ENCODE data around the gene CEP70.

CEP70 gene

GRCh38 chr3:138476526-138476925 lies 117.5 kb downstream of the CEP70 start:
- no peaks in the 10 kb centered on the region for H3K36me3 Mint-ChIP-seq (ENCODE audit: low read depth)
- H3K27ac Mint-ChIP-seq: no peak overlapping the region
- H3K4me1 Mint-ChIP-seq (ENCODE audit: low read depth): no peaks in the 10 kb centered on the region
- peaks cover 9% of the 10 kb centered on the region for H3K27me3 Mint-ChIP-seq (ENCODE audit: low read depth)
- no peaks in the 10 kb centered on the region for H3K9me3 Mint-ChIP-seq
- no peak overlapping the region for H3K4me3 Mint-ChIP-seq

DNA sequence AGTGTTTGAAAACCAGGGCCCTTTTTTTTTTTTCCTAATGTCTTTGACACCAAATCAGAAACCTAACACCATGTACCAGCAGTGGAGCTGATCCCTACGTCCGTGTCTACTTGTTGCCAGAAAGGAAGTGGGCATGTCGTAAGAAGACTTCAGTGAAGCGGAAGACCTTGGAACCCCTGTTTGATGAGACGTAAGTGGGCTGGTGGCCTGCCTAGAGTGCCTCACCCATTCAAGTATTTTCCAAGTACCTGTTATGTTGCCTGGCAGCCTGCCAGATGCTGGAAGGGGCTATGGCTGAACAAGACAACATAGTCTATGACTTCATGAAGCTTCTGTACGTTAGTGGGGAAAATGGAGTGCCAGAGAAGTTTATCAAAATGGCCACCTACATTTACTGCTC lies 119.9 kb downstream of the CEP70 start:
- H3K27ac Mint-ChIP-seq: no peak overlapping the region
- H3K4me3 Mint-ChIP-seq: no peak overlapping the region
- H3K27me3 Mint-ChIP-seq (ENCODE audit: low read depth): peaks cover 9% of the 10 kb centered on the region
- no peaks in the 10 kb centered on the region for H3K9me3 Mint-ChIP-seq
- no peaks in the 10 kb centered on the region for H3K4me1 Mint-ChIP-seq (ENCODE audit: low read depth)
- H3K36me3 Mint-ChIP-seq (ENCODE audit: low read depth): no peaks in the 10 kb centered on the region

DNA sequence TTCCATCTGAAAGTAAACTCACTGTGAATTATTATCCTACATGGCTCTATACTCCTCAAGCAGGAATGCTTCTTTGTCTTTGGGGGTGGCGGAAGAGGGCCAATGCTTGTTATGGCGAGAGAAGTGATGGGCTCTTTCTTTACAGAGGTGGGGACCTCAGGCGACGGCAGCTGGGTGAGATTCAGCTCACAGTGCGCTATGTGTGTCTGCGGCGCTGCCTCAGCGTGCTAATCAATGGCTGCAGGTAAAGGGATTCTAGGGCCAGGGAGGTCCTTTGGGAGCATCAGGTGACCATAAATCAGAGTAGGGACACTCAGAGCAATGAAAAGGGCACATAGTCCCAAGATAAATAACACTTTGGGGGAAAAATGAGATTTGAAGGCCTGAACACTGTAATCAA lies 120.7 kb downstream of the CEP70 start:
- H3K36me3 Mint-ChIP-seq (ENCODE audit: low read depth): no peaks in the 10 kb centered on the region
- H3K27me3 Mint-ChIP-seq (ENCODE audit: low read depth): peaks cover 9% of the 10 kb centered on the region
- H3K9me3 Mint-ChIP-seq: no peaks in the 10 kb centered on the region
- H3K4me3 Mint-ChIP-seq: no peak overlapping the region
- no peak overlapping the region for H3K27ac Mint-ChIP-seq
- H3K4me1 Mint-ChIP-seq (ENCODE audit: low read depth): no peaks in the 10 kb centered on the region

DNA sequence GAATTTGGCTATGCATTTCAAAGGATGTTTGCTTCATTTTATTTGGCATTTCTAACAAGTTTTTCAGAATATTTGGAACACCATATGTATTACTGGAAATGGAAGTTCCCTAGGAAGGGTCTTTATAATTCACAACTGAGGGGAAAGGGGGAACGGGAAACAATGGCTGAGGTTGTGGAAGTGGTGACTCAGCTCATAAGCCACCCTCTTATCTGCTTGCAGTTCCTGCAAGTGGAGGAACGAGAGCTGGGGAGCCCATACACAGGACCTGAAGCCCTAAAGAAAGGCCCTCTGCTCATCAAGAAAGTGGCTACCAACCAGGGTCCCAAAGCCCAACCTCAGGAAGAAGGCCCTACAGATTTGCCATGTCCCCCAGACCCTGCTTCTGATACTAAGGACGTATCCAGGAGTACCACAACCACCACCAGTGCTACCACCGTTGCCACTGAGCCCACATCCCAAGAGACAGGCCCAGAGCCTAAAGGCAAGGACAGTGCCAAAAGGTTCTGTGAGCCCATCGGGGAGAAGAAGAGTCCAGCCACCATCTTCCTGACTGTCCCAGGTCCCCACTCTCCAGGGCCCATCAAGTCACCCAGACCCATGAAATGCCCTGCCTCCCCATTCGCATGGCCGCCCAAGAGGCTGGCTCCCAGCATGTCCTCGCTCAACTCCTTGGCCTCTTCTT lies 121.8 kb downstream of the CEP70 start:
- Mint-ChIP-seq H3K4me1 (ENCODE audit: low read depth) (no peaks in the 10 kb centered on the region), H3K4me3 (no peak overlapping the region), H3K36me3 (ENCODE audit: low read depth) (no peaks in the 10 kb centered on the region), H3K9me3 (no peaks in the 10 kb centered on the region), H3K27ac (no peak overlapping the region), H3K27me3 (ENCODE audit: low read depth) (peaks cover 14% of the 10 kb centered on the region)

DNA sequence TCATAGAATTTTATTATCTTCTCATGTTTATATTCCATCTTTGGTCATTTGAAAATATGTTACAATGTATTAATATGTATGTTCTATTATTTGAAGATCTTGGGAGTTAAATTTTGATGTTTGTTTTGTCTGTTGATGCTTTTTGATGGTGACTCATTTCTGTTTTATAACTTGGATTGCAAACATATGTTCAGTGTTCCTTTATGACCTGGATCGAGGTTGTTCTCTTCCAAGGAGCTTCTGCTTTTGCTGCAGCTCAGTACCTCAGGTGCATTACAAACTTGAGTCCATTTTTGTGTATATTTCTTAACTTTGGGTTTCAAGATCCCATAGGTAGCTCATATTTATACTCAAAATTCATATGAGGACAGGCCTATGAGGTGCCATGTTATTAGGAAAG lies 122.6 kb downstream of the CEP70 start:
- Mint-ChIP-seq H3K4me1 (ENCODE audit: low read depth) (no peaks in the 10 kb centered on the region), H3K27me3 (ENCODE audit: low read depth) (peaks cover 14% of the 10 kb centered on the region), H3K27ac (no peak overlapping the region), H3K4me3 (no peak overlapping the region), H3K9me3 (no peaks in the 10 kb centered on the region), H3K36me3 (ENCODE audit: low read depth) (no peaks in the 10 kb centered on the region)

DNA sequence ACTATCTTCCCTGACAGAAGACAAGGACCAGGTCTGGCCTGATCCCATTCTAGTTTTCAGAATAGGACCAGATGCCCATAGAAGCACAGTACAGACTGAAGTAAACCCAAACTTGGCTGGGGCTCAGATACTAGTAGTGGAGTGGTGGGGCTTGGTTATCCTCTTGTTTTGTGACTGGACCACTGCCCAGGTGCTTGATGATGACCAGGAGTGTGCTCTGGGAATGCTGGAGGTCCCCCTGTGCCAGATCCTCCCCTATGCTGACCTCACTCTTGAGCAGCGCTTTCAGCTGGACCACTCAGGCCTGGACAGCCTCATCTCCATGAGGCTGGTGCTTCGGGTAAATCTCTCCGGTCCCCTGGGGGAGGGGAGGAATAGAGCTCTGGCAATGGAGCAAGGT lies 123.4 kb downstream of the CEP70 start:
- H3K36me3 Mint-ChIP-seq (ENCODE audit: low read depth): no peaks in the 10 kb centered on the region
- H3K9me3 Mint-ChIP-seq: no peaks in the 10 kb centered on the region
- H3K4me1 Mint-ChIP-seq (ENCODE audit: low read depth): no peaks in the 10 kb centered on the region
- peaks cover 11% of the 10 kb centered on the region for H3K27me3 Mint-ChIP-seq (ENCODE audit: low read depth)
- no peak overlapping the region for H3K4me3 Mint-ChIP-seq
- no peak overlapping the region for H3K27ac Mint-ChIP-seq

- Mint-ChIP-seq H3K27me3 (ENCODE audit: low read depth) (peaks cover 13% of the 10 kb centered on the region), H3K4me3 (no peak overlapping the region), H3K27ac (no peak overlapping the region), H3K36me3 (ENCODE audit: low read depth) (no peaks in the 10 kb centered on the region), H3K9me3 (no peaks in the 10 kb centered on the region), H3K4me1 (ENCODE audit: low read depth) (no peaks in the 10 kb centered on the region)
Observed at GRCh38 chr3:138469874-138470273, 124.2 kb downstream of the CEP70 start.

GRCh38 chr3:138468886-138469285 lies 125.2 kb downstream of the CEP70 start:
- Mint-ChIP-seq H3K27me3 (ENCODE audit: low read depth) (peaks cover 13% of the 10 kb centered on the region), H3K36me3 (ENCODE audit: low read depth) (no peaks in the 10 kb centered on the region), H3K27ac (no peak overlapping the region), H3K9me3 (no peaks in the 10 kb centered on the region), H3K4me3 (no peak overlapping the region), H3K4me1 (ENCODE audit: low read depth) (no peaks in the 10 kb centered on the region)

DNA sequence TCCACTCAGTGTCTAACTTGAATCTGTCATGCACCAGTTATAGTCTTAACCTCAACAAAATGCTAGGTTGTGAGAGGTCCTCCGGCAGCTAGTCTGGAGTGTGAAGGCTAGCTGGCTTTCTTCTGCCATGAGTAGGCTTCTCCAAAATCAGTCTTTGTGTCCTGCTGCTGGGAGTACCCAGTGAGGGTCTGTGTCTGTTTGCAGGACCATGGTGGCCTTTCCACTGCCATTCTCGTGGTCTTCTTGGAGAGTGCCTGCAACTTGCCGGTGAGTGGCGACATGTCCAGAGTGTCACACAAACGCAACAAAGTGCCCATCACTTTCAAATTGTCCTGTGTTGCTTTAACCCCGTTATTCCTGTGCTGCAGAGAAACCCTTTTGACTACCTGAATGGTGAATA lies 125.6 kb downstream of the CEP70 start:
- Mint-ChIP-seq H3K36me3 (ENCODE audit: low read depth) (no peaks in the 10 kb centered on the region), H3K4me1 (ENCODE audit: low read depth) (no peaks in the 10 kb centered on the region), H3K4me3 (no peak overlapping the region), H3K9me3 (no peaks in the 10 kb centered on the region), H3K27ac (no peak overlapping the region), H3K27me3 (ENCODE audit: low read depth) (peaks cover 13% of the 10 kb centered on the region)

DNA sequence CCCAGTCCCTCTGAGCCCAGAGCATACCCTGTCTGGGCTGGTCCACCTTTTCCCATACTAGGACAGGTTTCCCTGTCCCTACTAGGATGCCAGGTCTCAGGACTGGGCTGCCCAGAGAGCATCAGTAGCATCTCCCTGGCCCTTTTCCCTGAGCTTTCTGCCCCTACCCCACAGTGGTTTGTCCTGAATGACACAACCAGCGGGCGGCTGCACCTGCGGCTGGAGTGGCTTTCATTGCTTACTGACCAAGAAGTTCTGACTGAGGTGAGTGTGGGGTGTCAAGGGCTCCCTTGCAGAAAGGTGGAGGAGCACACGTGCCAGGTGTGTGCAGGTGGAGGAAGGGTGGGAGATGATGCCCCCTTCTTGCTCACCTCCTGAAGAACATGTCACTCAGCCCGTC lies 126.1 kb downstream of the CEP70 start:
- Mint-ChIP-seq H3K27ac (no peak overlapping the region), H3K27me3 (ENCODE audit: low read depth) (peaks cover 13% of the 10 kb centered on the region), H3K36me3 (ENCODE audit: low read depth) (no peaks in the 10 kb centered on the region), H3K4me1 (ENCODE audit: low read depth) (no peaks in the 10 kb centered on the region), H3K4me3 (no peak overlapping the region), H3K9me3 (no peaks in the 10 kb centered on the region)

GRCh38 chr3:138465925-138466324 lies 128.1 kb downstream of the CEP70 start:
- no peak overlapping the region for H3K27ac Mint-ChIP-seq
- H3K4me1 Mint-ChIP-seq (ENCODE audit: low read depth): no peaks in the 10 kb centered on the region
- no peaks in the 10 kb centered on the region for H3K36me3 Mint-ChIP-seq (ENCODE audit: low read depth)
- H3K9me3 Mint-ChIP-seq: no peaks in the 10 kb centered on the region
- H3K27me3 Mint-ChIP-seq (ENCODE audit: low read depth): peaks cover 13% of the 10 kb centered on the region
- no peak overlapping the region for H3K4me3 Mint-ChIP-seq

- Mint-ChIP-seq H3K4me1 (ENCODE audit: low read depth) (no peaks in the 10 kb centered on the region), H3K27me3 (ENCODE audit: low read depth) (peaks cover 13% of the 10 kb centered on the region), H3K4me3 (no peak overlapping the region), H3K36me3 (ENCODE audit: low read depth) (no peaks in the 10 kb centered on the region), H3K27ac (no peak overlapping the region), H3K9me3 (no peaks in the 10 kb centered on the region)
Observed at GRCh38 chr3:138465451-138465850, 128.6 kb downstream of the CEP70 start.

DNA sequence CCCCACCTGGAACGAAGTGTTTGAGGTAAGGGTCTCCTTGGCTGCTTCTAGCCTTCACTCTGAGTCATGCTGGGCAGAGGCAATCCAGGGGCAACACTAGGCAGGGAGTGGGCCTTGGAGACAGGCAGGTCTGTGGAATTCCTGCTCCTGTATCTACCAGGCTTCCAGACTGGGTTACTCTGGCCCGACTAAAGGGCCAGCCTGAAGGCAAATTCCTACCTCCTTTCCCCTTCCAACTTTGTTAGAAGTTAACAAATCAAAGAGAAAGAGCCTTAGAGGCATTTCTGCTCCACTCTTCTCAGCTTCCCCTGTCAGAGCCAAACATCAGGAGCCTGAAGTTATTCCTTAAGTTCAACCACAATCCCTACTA lies 129.6 kb downstream of the CEP70 start:
- no peaks in the 10 kb centered on the region for H3K4me1 Mint-ChIP-seq (ENCODE audit: low read depth)
- no peak overlapping the region for H3K4me3 Mint-ChIP-seq
- no peaks in the 10 kb centered on the region for H3K9me3 Mint-ChIP-seq
- H3K36me3 Mint-ChIP-seq (ENCODE audit: low read depth): no peaks in the 10 kb centered on the region
- H3K27ac Mint-ChIP-seq: no peak overlapping the region
- peaks cover 10% of the 10 kb centered on the region for H3K27me3 Mint-ChIP-seq (ENCODE audit: low read depth)

DNA sequence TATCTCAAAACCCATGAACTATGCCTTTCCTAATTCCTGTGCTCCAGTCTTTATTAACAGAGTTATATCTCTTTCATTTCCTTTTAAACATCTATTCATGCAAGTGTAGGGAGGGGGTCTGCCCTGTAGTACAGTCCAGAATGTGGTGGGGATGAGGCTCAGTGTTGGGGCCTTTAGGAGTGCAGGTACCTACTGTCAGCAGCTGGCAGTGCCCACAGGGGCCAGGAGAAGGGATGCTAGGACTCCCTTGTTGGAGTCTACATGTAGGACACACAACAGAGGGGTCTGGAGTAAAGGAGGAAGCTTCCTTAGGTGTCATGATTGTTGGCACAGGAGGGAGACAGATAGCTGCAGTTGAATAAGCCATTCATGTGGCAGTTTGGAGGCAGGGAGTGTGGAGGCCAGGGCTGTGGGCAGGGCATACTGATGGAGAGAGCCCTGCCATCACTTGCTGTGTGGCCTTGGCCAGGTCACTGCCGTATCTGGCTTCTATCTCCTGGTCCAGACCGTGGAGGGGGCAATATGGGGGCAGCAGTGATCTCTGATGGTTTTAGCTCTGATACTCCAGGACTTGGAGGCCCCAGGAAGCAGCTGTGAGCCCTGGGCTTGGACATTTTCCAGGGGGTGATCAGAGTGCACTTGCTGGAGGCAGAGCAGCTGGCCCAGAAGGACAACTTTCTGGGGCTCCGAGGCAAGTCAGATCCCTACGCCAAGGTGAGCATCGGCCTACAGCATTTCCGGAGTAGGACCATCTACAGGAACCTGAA lies 130.2 kb downstream of the CEP70 start:
- Mint-ChIP-seq H3K4me1 (ENCODE audit: low read depth) (no peaks in the 10 kb centered on the region), H3K27me3 (ENCODE audit: low read depth) (peaks cover 10% of the 10 kb centered on the region), H3K27ac (no peak overlapping the region), H3K36me3 (ENCODE audit: low read depth) (no peaks in the 10 kb centered on the region), H3K9me3 (no peaks in the 10 kb centered on the region), H3K4me3 (no peak overlapping the region)

DNA sequence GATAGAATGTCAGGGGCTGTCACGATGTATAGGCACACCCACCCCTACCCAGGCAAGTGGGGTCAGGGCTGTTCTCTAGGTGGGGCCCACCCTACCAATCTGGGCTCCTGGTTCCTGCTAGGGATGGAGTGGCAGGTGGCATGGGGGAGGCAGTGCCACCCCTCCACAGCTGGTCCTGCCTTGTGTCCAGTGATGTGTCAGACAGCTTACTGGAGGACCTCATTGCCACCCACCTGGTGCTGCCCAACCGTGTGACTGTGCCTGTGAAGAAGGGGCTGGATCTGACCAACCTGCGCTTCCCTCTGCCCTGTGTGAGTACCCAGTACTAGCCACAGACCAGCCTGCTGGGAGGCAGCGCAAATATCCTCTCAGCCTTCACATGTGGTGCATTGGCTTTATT lies 132.2 kb downstream of the CEP70 start:
- H3K27ac Mint-ChIP-seq: no peak overlapping the region
- H3K36me3 Mint-ChIP-seq (ENCODE audit: low read depth): no peaks in the 10 kb centered on the region
- H3K4me3 Mint-ChIP-seq: no peak overlapping the region
- H3K4me1 Mint-ChIP-seq (ENCODE audit: low read depth): no peaks in the 10 kb centered on the region
- H3K27me3 Mint-ChIP-seq (ENCODE audit: low read depth): peaks cover 5% of the 10 kb centered on the region
- no peaks in the 10 kb centered on the region for H3K9me3 Mint-ChIP-seq

All from T-helper 1 cell treated with Interleukin-12 subunit alpha and Interleukin-12 subunit beta and Interleukin-4 antibody, amounts not matched to agents 30 μg/mL and 1 μg/mL, for 36 hours (primary cell).